Fibroblast of upper back skin (primary cell): ENCODE measurements around the gene DTX1.

Experiments used
- DNase-seq: peaks from one replicate; pipeline ENCODE4 v3.0.0-alpha.2; 2013

Gene DTX1

DNA sequence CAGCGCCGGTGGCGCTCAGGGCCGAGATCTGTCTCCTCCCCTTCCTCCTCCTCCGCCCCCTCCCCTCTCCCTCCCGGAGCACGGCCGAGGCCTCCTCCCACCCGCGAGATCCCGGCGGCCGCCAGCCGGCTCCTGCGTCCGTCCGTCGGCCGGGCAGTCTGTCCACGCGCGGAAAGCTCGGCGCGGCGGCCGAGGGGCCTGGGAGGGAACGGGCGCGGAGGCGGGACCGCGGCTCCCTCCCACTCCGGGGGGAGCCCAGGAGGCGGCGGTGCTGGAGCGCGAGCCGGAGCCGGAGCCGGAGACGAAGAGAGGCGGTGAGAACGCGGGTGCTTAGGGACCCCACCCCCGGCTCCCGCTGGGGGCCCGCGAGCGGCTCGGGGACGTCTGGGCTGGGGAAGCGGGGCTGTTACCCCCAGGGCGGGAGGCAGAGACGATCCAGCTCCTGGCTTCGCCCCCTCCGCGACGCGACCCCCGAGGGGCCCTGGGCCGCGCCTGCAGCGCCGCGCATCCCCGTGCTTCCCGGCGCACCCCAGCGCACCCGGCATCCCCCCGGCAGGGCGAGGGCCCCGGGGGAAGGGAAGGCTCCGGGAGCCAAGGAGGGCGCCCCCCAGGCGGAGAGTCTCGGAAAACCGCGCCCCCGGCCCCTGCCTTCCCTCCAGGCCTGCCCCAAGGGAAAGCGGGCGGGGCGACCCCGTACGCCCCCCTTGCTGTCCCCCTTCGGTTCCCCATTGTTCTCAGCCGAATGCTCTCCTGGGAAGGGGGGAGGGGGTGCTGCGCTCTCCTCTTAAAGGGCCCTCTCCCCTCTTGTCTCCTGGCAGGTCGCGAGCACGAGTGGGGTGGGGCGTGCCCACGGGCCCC, at the start of gene DTX1:
DTX1 (plus strand) TSS at position 100 of the 858 bp plus-strand sequence. CDS start 1,463 bp downstream, outside the sequence.
- DNase-seq = no peak

DNA sequence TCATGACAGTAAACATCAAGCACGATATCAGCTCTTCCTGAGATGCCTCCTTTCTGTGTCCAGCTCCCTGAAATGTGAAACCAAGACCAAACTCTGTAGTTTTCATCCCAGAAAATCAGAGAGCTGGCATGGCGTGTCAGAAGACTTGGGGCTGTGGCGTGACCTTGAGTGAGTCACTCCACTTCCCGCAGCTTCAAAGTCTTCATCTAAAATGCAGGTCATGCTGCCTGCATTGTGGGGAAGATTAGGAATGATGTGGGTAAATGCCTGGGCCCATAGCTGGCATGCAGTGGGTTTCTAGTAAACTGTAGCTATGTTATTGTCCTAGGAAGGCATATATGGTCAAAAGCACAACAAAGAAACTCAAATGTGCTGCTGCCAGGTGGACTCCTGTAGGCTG, 49.4 kb upstream of the DTX1 start:
- DNase-seq = no peak

- DNase-seq = no peak
Observed at GRCh38 chr12:113010701-113011100, 45.8 kb upstream of the DTX1 start.

- DNase-seq = no peak
Observed at GRCh38 chr12:113014565-113014964, 42.0 kb upstream of the DTX1 start.

DNA sequence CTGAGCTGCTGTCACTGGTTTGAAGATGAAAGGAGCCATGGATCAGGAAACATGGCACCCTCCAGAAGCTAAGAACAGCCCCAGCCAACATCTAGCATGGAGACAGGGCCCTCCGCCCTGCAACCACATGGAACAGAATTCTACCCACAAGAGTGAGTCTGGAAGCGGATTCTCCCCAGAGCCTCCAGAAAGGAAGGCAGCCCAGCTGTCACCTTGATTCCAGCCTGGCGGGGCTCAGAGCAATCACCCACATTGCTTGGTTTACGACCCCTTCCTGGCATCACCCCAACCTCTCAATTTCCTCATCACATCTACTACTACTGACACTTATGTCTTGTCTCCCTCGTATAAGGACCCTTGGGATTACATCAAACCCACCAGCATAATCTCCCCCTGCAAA, 39.7 kb upstream of the DTX1 start:
- no peak for DNase-seq

DNA sequence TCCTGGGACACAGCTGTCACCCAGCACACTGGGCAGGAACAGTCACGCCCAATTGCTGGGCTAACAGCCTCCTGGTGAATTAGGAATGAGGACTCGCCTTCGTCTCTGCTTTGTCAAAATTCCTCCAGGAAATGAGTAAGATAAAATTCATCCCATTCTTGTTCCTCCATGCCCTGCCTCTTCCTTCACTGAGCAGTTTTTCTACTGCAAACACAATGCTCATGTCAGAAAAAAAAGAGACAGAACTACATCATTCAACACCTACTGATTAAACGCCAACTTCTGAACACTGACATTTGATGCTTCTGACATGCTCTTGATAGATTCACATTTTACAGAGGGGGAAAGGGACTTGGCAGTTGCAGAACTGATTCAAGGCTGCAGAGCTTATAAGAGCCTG, 37.5 kb upstream of the DTX1 start:
- no peak for DNase-seq

DNA sequence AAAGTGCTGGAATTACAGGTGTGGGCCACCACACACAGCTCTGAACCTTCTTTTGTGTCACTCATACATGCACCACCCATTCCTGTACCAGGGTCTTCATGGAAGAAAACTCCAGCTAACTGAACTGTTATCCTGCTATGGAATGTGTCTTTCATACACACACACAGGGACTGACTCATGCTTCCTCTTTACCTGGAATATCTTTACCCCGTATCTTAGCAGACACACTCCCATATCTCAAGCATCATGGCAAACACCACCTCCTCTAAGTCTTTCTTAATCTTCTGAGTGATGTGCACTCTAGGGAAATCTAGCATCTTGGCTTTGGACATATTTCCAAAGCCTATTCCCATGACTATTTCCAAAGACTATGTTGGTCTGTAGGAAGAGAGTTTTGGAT, 35.0 kb upstream of the DTX1 start:
- DNase-seq = no peak

GRCh38 chr12:113022563-113023297, 33.8 kb upstream of the DTX1 start:
- DNase-seq = no peak

GRCh38 chr12:113027726-113028125, 28.8 kb upstream of the DTX1 start:
- no peak for DNase-seq

- DNase-seq = peak; percentile 42
Observed at GRCh38 chr12:113030875-113031525, 25.5 kb upstream of the DTX1 start.

- DNase-seq = no peak
Observed at GRCh38 chr12:113039911-113040445, 16.6 kb upstream of the DTX1 start.

- peak; percentile 35 for DNase-seq
Observed at GRCh38 chr12:113040722-113041171, 15.8 kb upstream of the DTX1 start.

DNA sequence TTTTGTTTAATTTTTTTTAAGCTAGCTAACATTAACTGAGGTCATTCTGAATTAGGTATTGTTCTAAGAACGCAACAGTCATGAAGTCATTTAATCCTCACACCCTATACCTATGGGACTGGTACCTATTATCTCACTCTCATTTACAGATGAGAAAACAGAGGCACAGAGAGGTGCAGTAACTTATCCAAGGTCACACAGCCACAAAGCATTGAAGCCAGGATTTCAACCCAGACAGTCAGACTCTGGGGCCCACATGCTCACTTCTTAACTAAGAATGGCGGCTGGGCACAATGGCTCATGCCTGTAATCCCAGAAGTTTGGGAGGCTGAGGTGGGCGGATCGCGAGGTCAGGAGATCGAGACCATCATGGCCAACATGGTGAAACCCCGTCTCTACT, 15.0 kb upstream of the DTX1 start:
- DNase-seq = no peak

DNA sequence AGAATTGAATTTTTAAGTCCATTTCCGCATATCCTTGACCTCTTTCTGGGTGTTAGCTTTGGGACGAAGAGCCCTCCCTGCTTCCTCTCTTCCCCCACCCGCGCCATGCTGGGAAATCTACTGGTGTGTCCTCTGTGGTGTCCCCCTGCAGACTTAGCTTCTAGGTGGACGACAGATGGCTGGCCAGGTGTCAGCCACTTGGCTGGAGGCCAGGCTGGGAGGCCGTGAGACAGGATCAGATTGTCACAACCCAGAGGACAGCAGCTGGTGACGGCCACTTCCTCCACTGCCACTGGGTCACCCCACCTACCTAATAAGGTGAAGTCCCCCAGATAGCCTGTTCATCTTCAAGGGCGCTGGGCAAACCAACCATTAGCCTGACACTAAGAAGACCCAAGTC, 13.3 kb upstream of the DTX1 start:
- no peak for DNase-seq

DNA sequence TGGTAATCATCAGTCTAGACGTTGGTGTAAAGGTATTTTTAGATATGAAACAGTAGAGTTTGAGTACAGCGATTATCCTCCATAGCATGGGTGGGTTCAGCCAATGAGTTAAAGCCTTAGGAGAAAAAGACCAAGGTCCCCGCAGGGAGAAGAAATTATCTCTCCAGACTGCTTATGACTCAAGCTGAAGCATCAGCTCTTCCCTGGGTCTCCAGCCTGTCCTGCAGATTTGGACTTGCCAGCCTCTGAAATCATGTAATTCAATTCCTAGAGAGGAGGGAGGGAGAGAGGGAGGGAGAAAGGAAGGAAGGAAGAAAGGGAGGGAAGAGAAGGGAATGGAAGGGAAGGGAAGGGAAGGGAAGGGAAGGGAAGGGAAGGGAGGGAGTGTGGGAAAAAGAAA, 12.0 kb upstream of the DTX1 start:
- no peak for DNase-seq

DNA sequence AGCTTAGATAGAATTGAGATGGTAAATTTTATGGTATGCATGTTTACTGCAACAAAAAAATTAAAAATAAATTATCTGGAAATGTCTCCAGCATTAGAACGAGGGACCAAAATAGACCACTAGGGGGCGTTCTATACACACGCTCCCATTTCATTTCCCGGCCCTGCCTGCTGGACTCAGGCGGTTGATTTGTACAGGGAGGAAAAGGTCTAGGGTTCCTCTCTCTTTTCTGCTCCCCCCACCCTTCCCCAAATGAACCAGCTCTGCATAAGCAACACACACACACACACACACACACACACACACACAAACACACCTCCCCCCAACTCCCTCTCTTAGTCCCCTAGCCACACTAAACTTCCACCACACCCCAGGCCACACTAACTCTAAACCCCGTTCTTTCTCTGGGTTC, 7.8 kb upstream of the DTX1 start:
- peak; percentile 54 for DNase-seq

GRCh38 chr12:113049976-113050742, 6.4 kb upstream of the DTX1 start:
- DNase-seq = no peak

DNA sequence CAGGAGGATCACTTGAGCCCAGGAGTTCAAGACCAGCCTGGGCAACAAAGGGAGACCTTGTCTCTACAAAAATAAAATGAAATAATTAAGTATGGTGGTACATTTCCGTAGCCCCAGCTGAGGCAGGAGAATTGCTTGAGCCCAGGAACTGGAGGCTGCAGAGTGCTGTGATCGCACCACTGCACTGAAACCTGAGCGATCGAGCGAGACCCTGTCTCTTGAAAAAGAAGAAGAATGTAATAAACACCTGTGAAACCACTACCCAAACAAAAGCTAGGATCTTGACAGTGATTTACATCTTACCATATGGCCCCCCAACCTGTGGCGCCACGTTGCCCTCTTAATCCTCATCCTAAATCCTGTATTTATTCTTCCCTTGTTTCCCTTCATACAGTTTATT, 5.7 kb upstream of the DTX1 start:
- DNase-seq = no peak

- no peak for DNase-seq
Observed at GRCh38 chr12:113051759-113052158, 4.8 kb upstream of the DTX1 start.

- no peak for DNase-seq
Observed at GRCh38 chr12:113052326-113052725, 4.2 kb upstream of the DTX1 start.

- no peak for DNase-seq
Observed at GRCh38 chr12:113054948-113055486, 1.5 kb upstream of the DTX1 start.
